WTC11 (cell line): ENCODE measurements around the gene HES3.

Experiments used
- ESRRA ChIP-seq: sonication (generic); formaldehyde crosslinking; IDR thresholded peaks from 2 replicates; pipeline ENCODE4 v1.8.1; 2022; ENCODE audit warnings: mild to moderate bottlenecking, missing genetic modification reagents, borderline replicate concordance
- JUN ChIP-seq: sonication (generic); formaldehyde crosslinking; IDR thresholded peaks from 2 replicates; pipeline ENCODE4 v1.8.0; 2023; ENCODE audit warnings: mild to moderate bottlenecking, missing genetic modification reagents
- TCF7 ChIP-seq: sonication (generic); formaldehyde crosslinking; IDR thresholded peaks from 2 replicates; pipeline ENCODE4 v1.8.0; 2022; ENCODE audit warnings: mild to moderate bottlenecking, low read depth, missing genetic modification reagents, moderate library complexity
- TEAD1 ChIP-seq: sonication (generic); formaldehyde crosslinking; IDR thresholded peaks from 2 replicates; pipeline ENCODE4 v1.8.0; 2022; ENCODE audit warnings: mild to moderate bottlenecking, missing genetic modification reagents
- TF ChIP-seq, protein P1 (sequence below): fragments of 200-600 bp; IDR thresholded peaks from 2 replicates; pipeline ENCODE4 v1.8.0; 2022; ENCODE audit warnings: antibody characterized with exemption
- TF ChIP-seq, protein P2 (sequence below): sonication (generic); formaldehyde crosslinking; IDR thresholded peaks from 2 replicates; pipeline ENCODE4 v1.8.1; 2022; ENCODE audit warnings: mild to moderate bottlenecking, moderate library complexity, missing genetic modification reagents
- TF ChIP-seq, protein P3 (sequence below): sonication (generic); formaldehyde crosslinking; conservative IDR thresholded peaks from 2 replicates; pipeline ENCODE4 v1.8.1; 2022; ENCODE audit warnings: mild to moderate bottlenecking, missing genetic modification reagents
- TF ChIP-seq, protein P4 (sequence below): sonication (generic); formaldehyde crosslinking; IDR thresholded peaks from 2 replicates; pipeline ENCODE4 v1.8.1; 2022; ENCODE audit warnings: low read depth, mild to moderate bottlenecking, moderate library complexity, missing genetic modification reagents, borderline replicate concordance
- TF ChIP-seq, protein P5 (sequence below): sonication (generic); formaldehyde crosslinking; IDR thresholded peaks from 2 replicates; pipeline ENCODE4 v1.8.0; 2023; ENCODE audit warnings: missing genetic modification reagents
- TF ChIP-seq, protein P6 (sequence below): sonication (generic); formaldehyde crosslinking; IDR thresholded peaks from 2 replicates; pipeline ENCODE4 v1.8.1; 2022; ENCODE audit warnings: low read depth, missing genetic modification reagents, borderline replicate concordance
- TF ChIP-seq, protein P7 (sequence below): sonication (generic); formaldehyde crosslinking; IDR thresholded peaks from 2 replicates; pipeline ENCODE4 v1.8.0; 2022; ENCODE audit warnings: mild to moderate bottlenecking, missing genetic modification reagents
- TF ChIP-seq, protein P8 (sequence below): sonication (generic); formaldehyde crosslinking; IDR thresholded peaks from 2 replicates; pipeline ENCODE4 v1.8.0; 2023; ENCODE audit warnings: mild to moderate bottlenecking, missing genetic modification reagents

DNA sequence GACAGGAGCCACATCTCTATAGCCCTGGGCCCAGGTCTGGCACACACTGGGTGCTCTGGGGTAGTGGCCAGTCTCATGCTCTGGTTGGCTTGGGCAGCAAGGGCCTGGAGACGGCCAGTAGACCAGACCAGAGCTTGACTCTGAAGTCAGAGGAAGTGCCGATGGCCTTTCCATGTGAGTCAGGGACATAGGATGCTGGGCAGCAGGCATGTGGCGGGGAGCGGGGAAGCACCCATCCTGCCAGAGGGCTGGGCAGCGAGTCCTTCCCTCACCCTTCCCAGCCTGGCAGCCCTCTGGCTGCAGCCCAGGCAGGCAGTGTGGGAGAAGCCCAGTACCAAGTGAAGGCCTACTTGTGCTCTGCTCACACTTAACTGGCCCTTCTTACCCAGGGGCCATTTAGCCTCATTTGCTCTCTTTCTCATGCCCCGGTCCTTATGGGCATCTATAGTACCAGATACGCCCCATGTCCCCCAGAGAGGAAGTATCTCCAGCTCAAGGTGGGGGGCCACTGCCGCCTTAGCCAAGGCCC is 13.6 kb downstream of the HES3 start:
- TF ChIP-seq, protein P1, sequence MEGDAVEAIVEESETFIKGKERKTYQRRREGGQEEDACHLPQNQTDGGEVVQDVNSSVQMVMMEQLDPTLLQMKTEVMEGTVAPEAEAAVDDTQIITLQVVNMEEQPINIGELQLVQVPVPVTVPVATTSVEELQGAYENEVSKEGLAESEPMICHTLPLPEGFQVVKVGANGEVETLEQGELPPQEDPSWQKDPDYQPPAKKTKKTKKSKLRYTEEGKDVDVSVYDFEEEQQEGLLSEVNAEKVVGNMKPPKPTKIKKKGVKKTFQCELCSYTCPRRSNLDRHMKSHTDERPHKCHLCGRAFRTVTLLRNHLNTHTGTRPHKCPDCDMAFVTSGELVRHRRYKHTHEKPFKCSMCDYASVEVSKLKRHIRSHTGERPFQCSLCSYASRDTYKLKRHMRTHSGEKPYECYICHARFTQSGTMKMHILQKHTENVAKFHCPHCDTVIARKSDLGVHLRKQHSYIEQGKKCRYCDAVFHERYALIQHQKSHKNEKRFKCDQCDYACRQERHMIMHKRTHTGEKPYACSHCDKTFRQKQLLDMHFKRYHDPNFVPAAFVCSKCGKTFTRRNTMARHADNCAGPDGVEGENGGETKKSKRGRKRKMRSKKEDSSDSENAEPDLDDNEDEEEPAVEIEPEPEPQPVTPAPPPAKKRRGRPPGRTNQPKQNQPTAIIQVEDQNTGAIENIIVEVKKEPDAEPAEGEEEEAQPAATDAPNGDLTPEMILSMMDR: no peak
- TF ChIP-seq, protein P2, sequence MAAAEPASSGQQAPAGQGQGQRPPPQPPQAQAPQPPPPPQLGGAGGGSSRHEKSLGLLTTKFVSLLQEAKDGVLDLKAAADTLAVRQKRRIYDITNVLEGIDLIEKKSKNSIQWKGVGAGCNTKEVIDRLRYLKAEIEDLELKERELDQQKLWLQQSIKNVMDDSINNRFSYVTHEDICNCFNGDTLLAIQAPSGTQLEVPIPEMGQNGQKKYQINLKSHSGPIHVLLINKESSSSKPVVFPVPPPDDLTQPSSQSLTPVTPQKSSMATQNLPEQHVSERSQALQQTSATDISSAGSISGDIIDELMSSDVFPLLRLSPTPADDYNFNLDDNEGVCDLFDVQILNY: no peak
- TF ChIP-seq TEAD1 (CRISPR knock-in tag) (no peak), ESRRA (CRISPR knock-in tag) (no peak), TCF7 (no peak), JUN (CRISPR knock-in tag) (no peak)
- TF ChIP-seq, protein P3, sequence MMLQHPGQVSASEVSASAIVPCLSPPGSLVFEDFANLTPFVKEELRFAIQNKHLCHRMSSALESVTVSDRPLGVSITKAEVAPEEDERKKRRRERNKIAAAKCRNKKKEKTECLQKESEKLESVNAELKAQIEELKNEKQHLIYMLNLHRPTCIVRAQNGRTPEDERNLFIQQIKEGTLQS: no peak
- TF ChIP-seq, protein P4, sequence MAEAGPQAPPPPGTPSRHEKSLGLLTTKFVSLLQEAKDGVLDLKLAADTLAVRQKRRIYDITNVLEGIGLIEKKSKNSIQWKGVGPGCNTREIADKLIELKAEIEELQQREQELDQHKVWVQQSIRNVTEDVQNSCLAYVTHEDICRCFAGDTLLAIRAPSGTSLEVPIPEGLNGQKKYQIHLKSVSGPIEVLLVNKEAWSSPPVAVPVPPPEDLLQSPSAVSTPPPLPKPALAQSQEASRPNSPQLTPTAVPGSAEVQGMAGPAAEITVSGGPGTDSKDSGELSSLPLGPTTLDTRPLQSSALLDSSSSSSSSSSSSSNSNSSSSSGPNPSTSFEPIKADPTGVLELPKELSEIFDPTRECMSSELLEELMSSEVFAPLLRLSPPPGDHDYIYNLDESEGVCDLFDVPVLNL (CRISPR knock-in tag): no peak
- TF ChIP-seq, protein P5, sequence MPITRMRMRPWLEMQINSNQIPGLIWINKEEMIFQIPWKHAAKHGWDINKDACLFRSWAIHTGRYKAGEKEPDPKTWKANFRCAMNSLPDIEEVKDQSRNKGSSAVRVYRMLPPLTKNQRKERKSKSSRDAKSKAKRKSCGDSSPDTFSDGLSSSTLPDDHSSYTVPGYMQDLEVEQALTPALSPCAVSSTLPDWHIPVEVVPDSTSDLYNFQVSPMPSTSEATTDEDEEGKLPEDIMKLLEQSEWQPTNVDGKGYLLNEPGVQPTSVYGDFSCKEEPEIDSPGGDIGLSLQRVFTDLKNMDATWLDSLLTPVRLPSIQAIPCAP: no peak
- TF ChIP-seq, protein P6, sequence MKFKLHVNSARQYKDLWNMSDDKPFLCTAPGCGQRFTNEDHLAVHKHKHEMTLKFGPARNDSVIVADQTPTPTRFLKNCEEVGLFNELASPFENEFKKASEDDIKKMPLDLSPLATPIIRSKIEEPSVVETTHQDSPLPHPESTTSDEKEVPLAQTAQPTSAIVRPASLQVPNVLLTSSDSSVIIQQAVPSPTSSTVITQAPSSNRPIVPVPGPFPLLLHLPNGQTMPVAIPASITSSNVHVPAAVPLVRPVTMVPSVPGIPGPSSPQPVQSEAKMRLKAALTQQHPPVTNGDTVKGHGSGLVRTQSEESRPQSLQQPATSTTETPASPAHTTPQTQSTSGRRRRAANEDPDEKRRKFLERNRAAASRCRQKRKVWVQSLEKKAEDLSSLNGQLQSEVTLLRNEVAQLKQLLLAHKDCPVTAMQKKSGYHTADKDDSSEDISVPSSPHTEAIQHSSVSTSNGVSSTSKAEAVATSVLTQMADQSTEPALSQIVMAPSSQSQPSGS (CRISPR knock-in tag): no peak
- TF ChIP-seq, protein P7, sequence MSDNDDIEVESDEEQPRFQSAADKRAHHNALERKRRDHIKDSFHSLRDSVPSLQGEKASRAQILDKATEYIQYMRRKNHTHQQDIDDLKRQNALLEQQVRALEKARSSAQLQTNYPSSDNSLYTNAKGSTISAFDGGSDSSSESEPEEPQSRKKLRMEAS (CRISPR knock-in tag): no peak
- TF ChIP-seq, protein P8, sequence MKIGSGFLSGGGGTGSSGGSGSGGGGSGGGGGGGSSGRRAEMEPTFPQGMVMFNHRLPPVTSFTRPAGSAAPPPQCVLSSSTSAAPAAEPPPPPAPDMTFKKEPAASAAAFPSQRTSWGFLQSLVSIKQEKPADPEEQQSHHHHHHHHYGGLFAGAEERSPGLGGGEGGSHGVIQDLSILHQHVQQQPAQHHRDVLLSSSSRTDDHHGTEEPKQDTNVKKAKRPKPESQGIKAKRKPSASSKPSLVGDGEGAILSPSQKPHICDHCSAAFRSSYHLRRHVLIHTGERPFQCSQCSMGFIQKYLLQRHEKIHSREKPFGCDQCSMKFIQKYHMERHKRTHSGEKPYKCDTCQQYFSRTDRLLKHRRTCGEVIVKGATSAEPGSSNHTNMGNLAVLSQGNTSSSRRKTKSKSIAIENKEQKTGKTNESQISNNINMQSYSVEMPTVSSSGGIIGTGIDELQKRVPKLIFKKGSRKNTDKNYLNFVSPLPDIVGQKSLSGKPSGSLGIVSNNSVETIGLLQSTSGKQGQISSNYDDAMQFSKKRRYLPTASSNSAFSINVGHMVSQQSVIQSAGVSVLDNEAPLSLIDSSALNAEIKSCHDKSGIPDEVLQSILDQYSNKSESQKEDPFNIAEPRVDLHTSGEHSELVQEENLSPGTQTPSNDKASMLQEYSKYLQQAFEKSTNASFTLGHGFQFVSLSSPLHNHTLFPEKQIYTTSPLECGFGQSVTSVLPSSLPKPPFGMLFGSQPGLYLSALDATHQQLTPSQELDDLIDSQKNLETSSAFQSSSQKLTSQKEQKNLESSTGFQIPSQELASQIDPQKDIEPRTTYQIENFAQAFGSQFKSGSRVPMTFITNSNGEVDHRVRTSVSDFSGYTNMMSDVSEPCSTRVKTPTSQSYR (CRISPR knock-in tag): no peak
